Left lobe of liver (tissue), 2 donors: ENCODE results near the gene BRI3. TPM values are rescaled to one million over a fixed set of nuclear protein-coding genes. Genes with fewer than 3 reads are reported as not detected.

Source experiments
- ATAC-seq: fragments of 200-7000 bp; cut with Tn5 transposase; one replicate; pipeline ENCODE4 v1.9.1; 2020; ENCODE audit warnings: mild to moderate bottlenecking, moderate library complexity
- DNase-seq: peaks from one replicate; pipeline ENCODE4 v3.0.0-alpha.2; 2020; ENCODE audit warnings: low spot score
- total RNA-seq: library from RNA; stranded (reverse); gene quantifications from one replicate; pipeline ENCODE4 v1.2.1, GENCODE V29; 2021
- donor health status: DM: no; HTN: no; CAD: no; lungs with moderate emphysema.
- donor health status: DM: no; HTN: yes; CAD: no.

The BRI3 gene
- total RNA-seq, 1 donor from 2014 or later, result 137 TPM

GRCh38 chr7:98338441-98338840, 57.0 kb downstream of the BRI3 start:
- no peak for DNase-seq
- ATAC-seq, result no peak

- ATAC-seq, result no peak
These were observed 57.6 kb downstream of the BRI3 start for GRCh38 chr7:98339043-98339442.

GRCh38 chr7:98341106-98341505, 59.6 kb downstream of the BRI3 start:
- no peak for ATAC-seq
- DNase-seq, result no peak

More at GRCh38 chr7:98339043-98339442, 57.6 kb downstream of the BRI3 start:
- no peak for DNase-seq

Other genes starting within 250 kb of the BRI3 start
- gene LMTK2, start 174.8 kb upstream of the BRI3 start, total RNA-seq, result 12.7 TPM
- gene BHLHA15, start 70.2 kb upstream of the BRI3 start, total RNA-seq, result 2.6 TPM
- 17.3 TPM for gene TECPR1, start 29.5 kb upstream of the BRI3 start, total RNA-seq
- gene BAIAP2L1, start 119.4 kb downstream of the BRI3 start, total RNA-seq, result 12.9 TPM